ENCODE data around the gene UBE2I.

UBE2I gene

DNA sequence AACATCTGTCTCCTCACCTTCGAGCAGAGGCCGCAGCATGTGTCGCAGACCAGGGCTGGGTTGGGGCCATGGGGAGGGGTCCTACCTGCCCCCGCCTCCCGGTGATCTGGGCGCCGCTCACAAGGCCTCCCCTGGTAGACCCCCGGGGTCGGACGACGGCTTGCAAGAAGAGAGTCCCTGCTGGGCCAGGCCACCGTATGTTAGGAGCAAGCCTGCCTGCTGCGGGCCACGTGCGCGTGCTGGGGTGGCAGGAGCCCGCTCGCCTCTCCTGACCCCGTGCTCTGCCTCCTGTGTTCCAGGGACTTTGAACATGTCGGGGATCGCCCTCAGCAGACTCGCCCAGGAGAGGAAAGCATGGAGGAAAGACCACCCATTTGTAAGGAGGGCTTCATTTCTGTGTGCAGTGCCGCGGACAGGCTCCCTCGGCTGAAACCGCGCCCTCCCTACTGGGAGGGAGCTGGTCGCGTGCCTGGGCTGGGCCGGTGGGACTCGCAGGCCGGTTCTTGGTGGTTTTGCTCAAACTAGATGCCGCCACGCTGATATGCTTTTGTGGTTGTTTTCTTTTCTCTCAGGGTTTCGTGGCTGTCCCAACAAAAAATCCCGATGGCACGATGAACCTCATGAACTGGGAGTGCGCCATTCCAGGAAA is 4.4 kb downstream of the UBE2I start:
- Histone ChIP-seq H3K9me3 (ENCODE audit: low read length) (no peaks in the 10 kb centered on the region), H3F3A (ENCODE audit: insufficient read depth, low read length) (no peaks in the 10 kb centered on the region), H3K9me2 (ENCODE audit: low read depth, low read length) (no peaks in the 10 kb centered on the region), H3K36me3 (ENCODE audit: insufficient read depth, low read length) (peaks cover 77% of the 10 kb centered on the region), H3K79me2 (ENCODE audit: insufficient read depth, low read length) (peaks cover 45% of the 10 kb centered on the region), H2AFZ (ENCODE audit: low read length) (no peak overlapping the region), H3K27ac (ENCODE audit: low read depth, low read length, poor library complexity, severe bottlenecking) (no peak overlapping the region), H3K4me3 (ENCODE audit: low read depth, low read length, poor library complexity, severe bottlenecking) (no peak overlapping the region), H4K20me1 (ENCODE audit: insufficient read depth, low read length) (no peaks in the 10 kb centered on the region), H3K4me2 (ENCODE audit: low read length) (no peak overlapping the region), H3K9ac (ENCODE audit: low read length) (no peak overlapping the region), H3K4me1 (ENCODE audit: insufficient read depth, low read length, severe bottlenecking) (peaks cover 17% of the 10 kb centered on the region), H3K27me3 (ENCODE audit: insufficient read depth, low read length) (no peaks in the 10 kb centered on the region)
- TF ChIP-seq CTCF (IDR thresholded peaks at IDR 0.05; ENCODE audit: low read length), result no peak
- no peak for TF ChIP-seq EZH2 (IDR thresholded peaks at IDR 0.05; ENCODE audit: borderline replicate concordance, low read length)

DNA sequence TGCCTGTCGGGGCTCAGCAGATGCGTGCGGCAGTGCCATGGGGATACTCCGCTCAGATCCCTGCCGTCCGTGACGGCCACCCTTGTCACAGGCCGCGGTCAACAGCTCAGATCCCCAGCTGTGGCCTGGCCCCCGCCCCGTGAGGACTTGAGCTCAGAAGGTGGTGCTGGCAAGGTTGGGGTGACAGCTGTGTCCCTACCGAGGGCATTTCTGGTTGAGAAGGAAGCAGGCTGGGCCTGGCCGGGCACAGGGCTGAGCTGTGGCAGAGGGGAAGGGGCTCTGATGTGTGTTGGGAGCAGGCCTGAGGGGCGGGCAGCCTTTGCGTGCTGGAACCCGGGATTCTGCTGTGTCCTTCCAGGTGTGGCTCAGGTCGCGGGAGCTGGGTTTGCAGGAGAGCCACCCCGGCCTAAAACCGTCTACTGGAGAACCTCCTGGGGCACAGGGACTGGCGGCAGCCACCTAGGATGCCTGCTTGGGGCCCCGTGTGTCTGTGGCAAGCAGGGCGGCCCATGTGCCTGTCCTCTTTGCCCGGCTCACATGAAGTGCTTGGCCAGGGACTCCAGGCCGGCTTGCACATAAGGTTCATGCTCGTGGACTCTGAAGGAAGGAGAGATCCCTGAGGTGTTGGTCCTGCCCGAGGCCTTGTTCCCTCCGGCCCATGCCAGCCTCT is 5.1 kb downstream of the UBE2I start:
- Histone ChIP-seq H3F3A (ENCODE audit: insufficient read depth, low read length) (no peaks in the 10 kb centered on the region), H3K4me2 (ENCODE audit: low read length) (no peak overlapping the region), H2AFZ (ENCODE audit: low read length) (no peak overlapping the region), H3K9me3 (ENCODE audit: low read length) (no peaks in the 10 kb centered on the region), H3K9ac (ENCODE audit: low read length) (no peak overlapping the region), H3K27ac (ENCODE audit: low read depth, low read length, poor library complexity, severe bottlenecking) (no peak overlapping the region), H3K4me1 (ENCODE audit: insufficient read depth, low read length, severe bottlenecking) (peaks cover 17% of the 10 kb centered on the region), H3K4me3 (ENCODE audit: low read depth, low read length, poor library complexity, severe bottlenecking) (no peak overlapping the region), H3K36me3 (ENCODE audit: insufficient read depth, low read length) (peaks cover 83% of the 10 kb centered on the region), H3K79me2 (ENCODE audit: insufficient read depth, low read length) (peaks cover 45% of the 10 kb centered on the region), H3K27me3 (ENCODE audit: insufficient read depth, low read length) (no peaks in the 10 kb centered on the region), H4K20me1 (ENCODE audit: insufficient read depth, low read length) (no peaks in the 10 kb centered on the region), H3K9me2 (ENCODE audit: low read depth, low read length) (no peaks in the 10 kb centered on the region)
- TF ChIP-seq EZH2 (IDR thresholded peaks at IDR 0.05; ENCODE audit: borderline replicate concordance, low read length), result no peak
- no peak for TF ChIP-seq CTCF (IDR thresholded peaks at IDR 0.05; ENCODE audit: low read length)

DNA sequence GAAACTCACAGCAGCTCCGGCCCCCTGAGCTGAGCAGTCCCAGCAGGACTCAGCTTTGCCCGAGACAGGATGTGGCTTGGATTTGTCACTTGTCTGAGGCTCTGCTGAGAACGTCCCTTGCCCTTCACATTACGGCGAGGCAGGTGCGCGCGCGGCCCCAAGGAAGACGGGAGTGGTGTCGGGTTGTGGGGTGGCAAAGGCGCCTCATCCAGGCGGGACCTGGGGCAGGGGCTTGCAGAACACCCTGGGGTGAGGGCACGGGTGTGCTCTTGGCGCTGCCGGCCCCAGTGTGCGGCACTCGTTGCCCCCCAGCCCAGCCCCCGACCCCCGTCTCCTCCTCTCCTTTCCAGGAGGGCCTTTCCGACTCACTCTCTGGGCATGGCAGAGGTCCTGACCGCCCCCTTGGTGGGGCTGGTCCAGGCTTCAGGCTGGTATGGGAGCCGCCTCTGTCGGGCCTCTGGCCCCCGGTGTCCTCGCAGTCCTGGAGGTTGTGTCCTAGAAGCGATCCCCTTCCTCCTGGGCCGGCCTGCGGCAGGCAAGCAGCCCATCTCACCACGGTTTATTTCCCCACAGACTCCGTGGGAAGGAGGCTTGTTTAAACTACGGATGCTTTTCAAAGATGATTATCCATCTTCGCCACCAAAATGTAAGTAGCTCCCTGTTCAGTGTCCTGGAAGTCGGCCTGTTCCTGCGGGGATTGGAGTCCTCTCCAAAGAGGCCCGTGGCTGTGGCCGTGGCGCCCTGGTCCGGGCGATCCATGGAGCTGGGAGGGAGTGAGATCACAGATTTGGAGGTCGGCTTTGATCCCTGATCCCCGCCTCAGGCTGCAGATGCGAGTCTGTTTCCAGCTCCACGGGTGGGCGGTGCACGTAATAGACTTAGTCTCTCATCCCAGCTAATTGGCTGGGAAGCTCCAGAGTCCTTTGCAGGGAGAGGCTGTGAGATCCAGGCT is 5.9 kb downstream of the UBE2I start:
- H3K27me3 ChIP-seq (ENCODE audit: insufficient read depth, low read length), result no peaks in the 10 kb centered on the region
- no peak overlapping the region for H3K4me3 ChIP-seq (ENCODE audit: low read depth, low read length, poor library complexity, severe bottlenecking)
- no peak for TF ChIP-seq EZH2 (IDR thresholded peaks at IDR 0.05; ENCODE audit: borderline replicate concordance, low read length)
- no peaks in the 10 kb centered on the region for H3K9me2 ChIP-seq (ENCODE audit: low read depth, low read length)
- no peaks in the 10 kb centered on the region for H4K20me1 ChIP-seq (ENCODE audit: insufficient read depth, low read length)
- peaks cover 92% of the 10 kb centered on the region for H3K36me3 ChIP-seq (ENCODE audit: insufficient read depth, low read length)
- no peak overlapping the region for H3K4me2 ChIP-seq (ENCODE audit: low read length)
- no peak overlapping the region for H3K27ac ChIP-seq (ENCODE audit: low read depth, low read length, poor library complexity, severe bottlenecking)
- H2AFZ ChIP-seq (ENCODE audit: low read length), result no peak overlapping the region
- peaks cover 40% of the 10 kb centered on the region for H3K79me2 ChIP-seq (ENCODE audit: insufficient read depth, low read length)
- no peak overlapping the region for H3K9ac ChIP-seq (ENCODE audit: low read length)
- no peaks in the 10 kb centered on the region for H3K9me3 ChIP-seq (ENCODE audit: low read length)
- H3K4me1 ChIP-seq (ENCODE audit: insufficient read depth, low read length, severe bottlenecking), result peaks cover 17% of the 10 kb centered on the region
- no peaks in the 10 kb centered on the region for H3F3A ChIP-seq (ENCODE audit: insufficient read depth, low read length)

All from OCI-LY1 (cell line).